ENCODE results near the gene HOXC12. TPM values are rescaled to one million over a fixed set of nuclear protein-coding genes. Genes with fewer than 3 reads are reported as not detected.

HOXC12 gene
- total RNA-seq, 1 donor: under 0.01 TPM

- H3K36me3 ChIP-seq (ENCODE audit: insufficient read depth, low read length): peaks cover 10% of the 10 kb centered on the region
- H3K4me1 ChIP-seq (ENCODE audit: insufficient read depth, low read length): peaks cover 44% of the 10 kb centered on the region
- no peak for DNase-seq (ENCODE audit: insufficient read length, low spot score, missing footprints)
- peak overlapping the region; percentile 93 for H3K4me3 ChIP-seq (ENCODE audit: insufficient read depth, low read length)
- H3K79me2 ChIP-seq (ENCODE audit: insufficient read depth, low read length): peaks cover 84% of the 10 kb centered on the region
- H3K4me2 ChIP-seq (ENCODE audit: insufficient read depth, low read length): peak overlapping the region; percentile 88
- H3K27me3 ChIP-seq (ENCODE audit: insufficient read depth, low read length): no peaks in the 10 kb centered on the region
- no peaks in the 10 kb centered on the region for H3K9me3 ChIP-seq (ENCODE audit: low read depth, low read length)
- no peak for TF ChIP-seq CTCF (IDR thresholded peaks at IDR 0.05; ENCODE audit: extremely low read depth, low read depth, low read length)
- peak overlapping the region; percentile 33 for H3K27ac ChIP-seq (ENCODE audit: low read depth, low read length)
- peaks cover 8% of the 10 kb centered on the region for H4K20me1 ChIP-seq (ENCODE audit: insufficient read depth, low read length)
- no peak overlapping the region for H2AFZ ChIP-seq (ENCODE audit: low read length)
These were observed 46.8 kb downstream of the HOXC12 start for GRCh38 chr12:54001283-54002187.

DNA sequence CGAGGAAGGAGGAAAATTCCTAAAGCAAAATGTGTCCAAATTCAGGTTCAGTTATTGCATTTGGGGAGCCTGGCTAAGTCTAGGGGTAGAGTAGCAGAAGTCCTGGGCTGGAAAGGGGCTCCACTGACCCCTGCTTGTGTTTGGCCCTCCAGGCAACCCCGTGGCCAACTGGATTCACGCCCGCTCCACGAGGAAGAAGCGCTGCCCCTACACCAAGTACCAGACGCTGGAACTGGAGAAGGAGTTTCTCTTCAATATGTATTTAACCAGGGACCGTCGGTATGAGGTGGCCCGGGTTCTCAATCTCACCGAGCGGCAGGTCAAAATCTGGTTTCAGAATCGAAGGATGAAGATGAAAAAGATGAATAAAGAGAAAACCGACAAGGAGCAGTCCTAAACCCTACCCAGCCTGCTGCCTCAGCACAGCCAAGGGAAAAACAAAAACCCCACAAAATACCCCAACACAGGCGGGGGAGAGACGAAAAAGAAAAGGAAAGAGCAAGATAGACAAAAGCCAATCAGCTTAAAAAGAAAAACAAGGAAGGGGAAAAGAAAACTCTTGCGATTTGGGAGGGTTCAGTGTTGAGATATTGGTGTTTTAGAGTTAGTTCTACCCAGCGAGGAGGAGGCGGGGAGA lies 47.7 kb downstream of the HOXC12 start:
- DNase-seq (ENCODE audit: insufficient read length, low spot score, missing footprints): no peak
- no peaks in the 10 kb centered on the region for H3K27me3 ChIP-seq (ENCODE audit: insufficient read depth, low read length)
- no peaks in the 10 kb centered on the region for H3K9me3 ChIP-seq (ENCODE audit: low read depth, low read length)
- peak overlapping the region; percentile 88 for H3K4me2 ChIP-seq (ENCODE audit: insufficient read depth, low read length)
- peaks cover 10% of the 10 kb centered on the region for H3K36me3 ChIP-seq (ENCODE audit: insufficient read depth, low read length)
- no peak for TF ChIP-seq CTCF (IDR thresholded peaks at IDR 0.05; ENCODE audit: extremely low read depth, low read depth, low read length)
- peaks cover 41% of the 10 kb centered on the region for H3K4me1 ChIP-seq (ENCODE audit: insufficient read depth, low read length)
- no peak overlapping the region for H3K27ac ChIP-seq (ENCODE audit: low read depth, low read length)
- H3K4me3 ChIP-seq (ENCODE audit: insufficient read depth, low read length): no peak overlapping the region
- peaks cover 11% of the 10 kb centered on the region for H4K20me1 ChIP-seq (ENCODE audit: insufficient read depth, low read length)
- H3K79me2 ChIP-seq (ENCODE audit: insufficient read depth, low read length): peaks cover 84% of the 10 kb centered on the region
- no peak overlapping the region for H2AFZ ChIP-seq (ENCODE audit: low read length)

DNA sequence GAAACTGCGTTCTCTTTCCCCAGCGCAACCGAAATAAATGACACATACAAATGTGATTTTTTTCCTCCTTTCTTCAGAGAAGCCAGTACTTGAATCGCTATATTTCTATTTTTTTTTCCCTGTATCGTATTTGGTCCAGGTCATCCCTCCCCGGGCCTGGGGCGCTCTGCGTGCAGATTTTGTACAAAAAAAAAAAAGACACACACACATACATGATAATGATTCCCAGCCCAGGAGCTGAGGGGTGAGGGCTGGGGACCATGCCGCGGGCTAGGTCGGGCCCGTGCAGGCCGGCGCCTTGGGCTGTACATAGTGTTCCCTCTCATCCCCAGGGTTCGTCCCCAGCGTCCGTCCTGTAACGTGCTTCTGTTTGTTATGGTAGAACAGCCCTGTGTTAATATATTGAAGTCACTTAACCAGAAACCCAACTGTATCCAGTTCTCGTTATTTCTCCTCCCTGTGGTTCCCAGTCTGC lies 48.2 kb downstream of the HOXC12 start:
- Histone ChIP-seq H2AFZ (ENCODE audit: low read length) (no peak overlapping the region), H4K20me1 (ENCODE audit: insufficient read depth, low read length) (peaks cover 16% of the 10 kb centered on the region), H3K79me2 (ENCODE audit: insufficient read depth, low read length) (peaks cover 84% of the 10 kb centered on the region), H3K4me3 (ENCODE audit: insufficient read depth, low read length) (no peak overlapping the region), H3K9me3 (ENCODE audit: low read depth, low read length) (no peaks in the 10 kb centered on the region), H3K27ac (ENCODE audit: low read depth, low read length) (no peak overlapping the region), H3K4me2 (ENCODE audit: insufficient read depth, low read length) (no peak overlapping the region), H3K4me1 (ENCODE audit: insufficient read depth, low read length) (peaks cover 41% of the 10 kb centered on the region), H3K27me3 (ENCODE audit: insufficient read depth, low read length) (no peaks in the 10 kb centered on the region), H3K36me3 (ENCODE audit: insufficient read depth, low read length) (peaks cover 10% of the 10 kb centered on the region)
- TF ChIP-seq CTCF (IDR thresholded peaks at IDR 0.05; ENCODE audit: extremely low read depth, low read depth, low read length): no peak
- no peak for DNase-seq (ENCODE audit: insufficient read length, low spot score, missing footprints)

DNA sequence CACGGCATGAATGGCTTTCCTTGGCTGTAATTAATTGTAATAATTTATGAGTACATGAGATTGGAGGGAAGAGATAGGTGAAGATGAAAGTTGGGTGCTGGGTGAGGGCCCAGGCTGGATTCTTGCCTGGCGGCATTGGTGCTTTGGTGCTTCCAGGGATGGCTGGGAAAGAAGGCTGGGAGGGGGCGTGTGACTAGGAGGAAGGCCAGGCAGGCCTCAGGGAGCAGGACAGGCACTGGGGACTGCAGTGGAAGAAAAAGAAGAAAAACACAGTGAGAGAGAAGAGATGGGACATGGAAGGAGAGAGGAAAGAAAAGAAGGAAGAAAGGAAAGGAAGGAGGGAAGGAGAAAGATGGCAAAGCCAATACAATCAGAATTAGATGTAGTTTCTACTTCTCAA lies 48.9 kb downstream of the HOXC12 start:
- H4K20me1 ChIP-seq (ENCODE audit: insufficient read depth, low read length): peaks cover 16% of the 10 kb centered on the region
- no peak for DNase-seq (ENCODE audit: insufficient read length, low spot score, missing footprints)
- H3K27ac ChIP-seq (ENCODE audit: low read depth, low read length): no peak overlapping the region
- no peak overlapping the region for H3K4me2 ChIP-seq (ENCODE audit: insufficient read depth, low read length)
- peaks cover 10% of the 10 kb centered on the region for H3K36me3 ChIP-seq (ENCODE audit: insufficient read depth, low read length)
- H3K79me2 ChIP-seq (ENCODE audit: insufficient read depth, low read length): peaks cover 83% of the 10 kb centered on the region
- H2AFZ ChIP-seq (ENCODE audit: low read length): no peak overlapping the region
- H3K27me3 ChIP-seq (ENCODE audit: insufficient read depth, low read length): no peaks in the 10 kb centered on the region
- no peaks in the 10 kb centered on the region for H3K9me3 ChIP-seq (ENCODE audit: low read depth, low read length)
- no peak for TF ChIP-seq CTCF (IDR thresholded peaks at IDR 0.05; ENCODE audit: extremely low read depth, low read depth, low read length)
- peaks cover 40% of the 10 kb centered on the region for H3K4me1 ChIP-seq (ENCODE audit: insufficient read depth, low read length)
- no peak overlapping the region for H3K4me3 ChIP-seq (ENCODE audit: insufficient read depth, low read length)
